K562 (cell line): ENCODE results near the gene CEP120. TPM values are rescaled to one million over a fixed set of nuclear protein-coding genes. Genes with fewer than 3 reads are reported as not detected.
A peak's percentile ranks its signal among the peaks of the same experiment; 100 is the strongest.

Experiments used
- ATAC-seq: fragments of 200-7000 bp; cut with Tn5 transposase; 3 replicates; pipeline ENCODE4 v1.9.1; 2020; ENCODE audit warnings: moderate library complexity
- BruUV-seq: library from RNA; stranded (reverse); fragments of 400-500 nt; replicated peaks from 2 replicates; lab custom pipeline; 2021; lab: Mats Ljungman, UMichigan
- CTCF ChIA-PET: fragments of 300-600 bp; formaldehyde crosslinking; extraction: SDS; loops from one replicate; lab custom pipeline; 2021; ENCODE audit warnings: low intra/inter-chr PET ratio; lab: Yijun Ruan, JAX
- POLR2A ChIA-PET: fragments of 300-600, 350-650 bp; sonication (Branson Sonifier 250); formaldehyde crosslinking; extraction: SDS; loops from one replicate; lab custom pipeline; 2021; ENCODE audit warnings: antibody characterized with exemption, inconsistent platforms; lab: Yijun Ruan, JAX
- DNase-seq, 4 experiments: peaks; one replicate each; pipeline versions ENCODE4 v3.0.0 to v3.0.0-alpha.2; 2011 to 2018; ENCODE audit warnings: low spot score in 3 of 4, mixed read lengths in 3 of 4; ENCODE audit errors: extremely low read depth in 1 of 4
- FAIRE-seq: peaks from 2 replicates; lab custom pipeline; 2011; peaks lifted over from hg19 to GRCh38; lab: Jason Lieb, UNC
- H2AFZ ChIP-seq: 2 replicates; pipeline ENCODE4 v1.6.0; 2011; ENCODE audit warnings: low read depth, low read length, control low read depth, inconsistent platforms
- H3K27ac ChIP-seq: fragments of 200-600 bp; 3 replicates; pipeline ENCODE4 v1.8.0; 2011; ENCODE audit warnings: low read depth, mild to moderate bottlenecking, control low read depth, inconsistent platforms, low read length, moderate library complexity, mixed read lengths; ENCODE audit errors: extremely low read depth
- H3K27me3 ChIP-seq, 2 experiments: fragments of 300-600 bp in 1 of 2; 2 replicates in 1 of 2; 3 replicates in 1 of 2; pipeline versions ENCODE4 v1.6.0 to v1.8.0; 2011; ENCODE audit warnings: inconsistent platforms in 2 of 2, low read length in 2 of 2, mild to moderate bottlenecking in 1 of 2, mixed read lengths in 1 of 2, moderate library complexity in 1 of 2; ENCODE audit not compliant: control insufficient read depth in 2 of 2, insufficient read depth in 2 of 2
- H3K36me3 ChIP-seq: fragments of 300-600 bp; 3 replicates; pipeline ENCODE4 v1.8.0; 2011; ENCODE audit warnings: mild to moderate bottlenecking, low read length, inconsistent platforms; ENCODE audit not compliant: control insufficient read depth, insufficient read depth
- H3K4me1 ChIP-seq, 2 experiments: fragments of 200-600 bp in 1 of 2; replicated peaks in 1 of 2; 2 replicates in 1 of 2; 3 replicates in 1 of 2; pipeline versions ENCODE4 v1.5.1 to v1.8.0; 2011; ENCODE audit warnings: inconsistent platforms in 2 of 2, low read length in 2 of 2, mild to moderate bottlenecking in 1 of 2, mixed read lengths in 1 of 2, moderate library complexity in 1 of 2; ENCODE audit not compliant: control insufficient read depth in 2 of 2, insufficient read depth in 2 of 2
- H3K4me2 ChIP-seq: 2 replicates; pipeline ENCODE4 v1.6.1; 2011; ENCODE audit warnings: low read length, control low read depth, inconsistent platforms, mixed read lengths; ENCODE audit not compliant: insufficient read depth
- H3K4me3 ChIP-seq: fragments of 200-600 bp; sonication (generic), shearing (Covaris generic); 2 replicates; pipeline ENCODE4 v1.5.1; 2016; ENCODE audit warnings: control low read depth, inconsistent platforms
- H3K79me2 ChIP-seq: fragments of 200-600 bp; 3 replicates; pipeline ENCODE4 v1.8.0; 2011; ENCODE audit warnings: low read length, inconsistent platforms; ENCODE audit not compliant: control insufficient read depth, insufficient read depth
- H3K9ac ChIP-seq, 2 experiments: 2 replicates each; pipeline versions ENCODE4 v1.6.0 to v1.6.1; 2011; ENCODE audit warnings: low read depth in 2 of 2, low read length in 2 of 2, control low read depth in 1 of 2, inconsistent platforms in 1 of 2, mild to moderate bottlenecking in 1 of 2, mixed read lengths in 1 of 2; ENCODE audit not compliant: insufficient read depth in 1 of 2
- H3K9me1 ChIP-seq: one replicate; pipeline ENCODE4 v1.6.0; 2011; ENCODE audit warnings: inconsistent platforms, mild to moderate bottlenecking, low read length, moderate library complexity; ENCODE audit not compliant: control insufficient read depth, insufficient read depth
- H3K9me3 ChIP-seq: replicated peaks from 2 replicates; pipeline ENCODE4 v1.5.1; 2011; ENCODE audit warnings: low read depth, low read length, inconsistent platforms; ENCODE audit not compliant: control insufficient read depth, insufficient read depth
- H4K20me1 ChIP-seq: replicated peaks from 2 replicates; pipeline ENCODE4 v1.6.1; 2011; ENCODE audit warnings: low read length, inconsistent platforms, mixed read lengths; ENCODE audit not compliant: control insufficient read depth, insufficient read depth
- ADNP ChIP-seq: fragments of 200-800 bp; sonication (Bioruptor generic); IDR thresholded peaks from 2 replicates; pipeline ENCODE4 v1.6.1; 2016; ENCODE audit warnings: missing genetic modification characterization, missing compliant biosample characterization
- HBP1 ChIP-seq: fragments of 450-650 bp; formaldehyde crosslinking; IDR thresholded peaks from 2 replicates; pipeline ENCODE4 v1.4.0; 2022; ENCODE audit warnings: missing genetic modification characterization
- KDM5B ChIP-seq: fragments of 200-600 bp; sonication (generic); IDR thresholded peaks from 2 replicates; pipeline ENCODE4 v1.6.1; 2012; ENCODE audit warnings: low read depth, mild to moderate bottlenecking, moderate library complexity, low read length, control low read depth, inconsistent platforms; ENCODE audit not compliant: insufficient replicate concordance
- MECOM ChIP-seq: fragments of 250-450 bp; sonication (Bioruptor Pico); IDR thresholded peaks from 2 replicates; pipeline ENCODE4 v1.8.0; 2022; ENCODE audit warnings: inconsistent platforms
- MITF ChIP-seq: IDR thresholded peaks from 2 replicates; pipeline ENCODE4 v1.6.1; 2014; ENCODE audit warnings: antibody characterized with exemption
- SMAD1 ChIP-seq: fragments of 150-350 bp; IDR thresholded peaks from 2 replicates; pipeline ENCODE4 v1.6.1; 2014; ENCODE audit warnings: low read length, low read depth; ENCODE audit not compliant: partially characterized antibody
- ZBTB1 ChIP-seq: sonication (generic); formaldehyde crosslinking; IDR thresholded peaks from 2 replicates; pipeline ENCODE4 v1.8.1; 2023; ENCODE audit warnings: missing genetic modification reagents, low read depth, mild to moderate bottlenecking, borderline replicate concordance
- ZBTB17 ChIP-seq: fragments of 450-650 bp; formaldehyde crosslinking; IDR thresholded peaks from 2 replicates; pipeline ENCODE4 v1.4.0; 2020; ENCODE audit warnings: mild to moderate bottlenecking
- ZNF184 ChIP-seq: sonication (generic); formaldehyde crosslinking; IDR thresholded peaks from 2 replicates; pipeline ENCODE4 v1.5.0; 2020; ENCODE audit warnings: missing genetic modification reagents
- ZNF354B ChIP-seq: fragments of 250-450 bp; sonication (Bioruptor Pico); IDR thresholded peaks from 2 replicates; pipeline ENCODE4 v1.4.0; 2020
- WGBS: fragments of 100-300 bp; shearing (Covaris generic); methylation state at CpG from one replicate; pipeline ENCODE4 v1.1.6; 2016; ENCODE audit warnings: low coverage, mixed read lengths; ENCODE audit not compliant: insufficient coverage; ENCODE audit errors: missing lambda C conversion rate; 5-methylcytosine and 5-hydroxymethylcytosine counted together
- in situ Hi-C: fragments of 300-500 bp; cut with MboI; formaldehyde crosslinking; loops from 4 replicates; pipeline ENCODE4 v1.15.0; 2018; ENCODE audit warnings: inconsistent platforms, mixed read lengths
- intact Hi-C: fragments of 100-400 bp; cut with micrococcal nuclease; formaldehyde crosslinking; loops from 2 replicates; pipeline ENCODE4 v1.14.2; 2022
- polyA plus RNA-seq, 8 experiments: library from polyadenylated mRNA; depleted of rRNA in 4 of 8; stranded (reverse) in 5 of 8; unstranded in 3 of 8; fragments of >200 nt; fragmentation: Nextera tagmentation in 2 of 8; fragmentation: Illumina TruSeq in 1 of 8; extraction: Ambion mirVana in 2 of 8; extraction: Trizol in 1 of 8; gene quantifications; 2 replicates each; pipeline versions ENCODE4 v1.2.1 to v1.2.3, GENCODE V29; 2011 to 2014; ENCODE audit warnings: inconsistent platforms in 1 of 8, missing spikeins in 1 of 8
- total RNA-seq, 7 experiments: library from RNA; depleted of rRNA in 6 of 7; stranded (reverse); fragments of >200 nt in 6 of 7; fragmentation: Illumina TruSeq in 2 of 7; extraction: Trizol in 2 of 7; gene quantifications; 2 replicates each; pipeline versions ENCODE4 v1.2.1 to v1.2.3, GENCODE V29; 2011 to 2021; ENCODE audit warnings: low replicate concordance in 1 of 7

CEP120 gene
- total and polyA plus RNA-seq, 9 of the 15 experiments (the other 6 are each of a cell fraction or from before 2014, with no cell fraction given), result 3.3 to 24.9 (median 14.4) TPM

GRCh38 chr5:123425431-123425830 is 2.2 kb upstream of the CEP120 start:
- Histone ChIP-seq H3K79me2 (peaks cover 24% of the 10 kb centered on the region), H3K9ac (no peak overlapping the region), H3K27ac (no peak overlapping the region), H3K9me1 (no peaks in the 10 kb centered on the region), H4K20me1 (no peaks in the 10 kb centered on the region), H3K36me3 (no peaks in the 10 kb centered on the region), H3K9me3 (no peaks in the 10 kb centered on the region), H3K4me1 (peaks cover 4 to 6% of the 10 kb centered on the region in 2 experiments; a peak in 3 of 5 replicates), H2AFZ (peak overlapping the region; percentile 41; the same call in 1 of the 2 replicates), H3K4me2 (no peak overlapping the region), H3K4me3 (no peak overlapping the region), H3K27me3 (no peaks in the 10 kb centered on the region)
- no peak for ATAC-seq
- BruUV-seq, result no TSS peak
- no peak for FAIRE-seq
- in situ Hi-C loops, result no loop called here
- no peak for TF ChIP-seq ZBTB17 (CRISPR knock-in tag)
- intact Hi-C loops, result loop anchor here (10.0 kb wide), 1 partner anchor 189 kb away; no protein-coding TSS in a partner anchor
- ChIA-PET POLR2A (no interaction called here), CTCF (no interaction called here)
- 45% methylated on average over 4 of the region's 4 CpGs for WGBS
- no peak for DNase-seq

- H2AFZ ChIP-seq, result peak overlapping the region; percentile 96
- H4K20me1 ChIP-seq, result no peaks in the 10 kb centered on the region
- peak overlapping the region; percentile 89 for H3K4me3 ChIP-seq
- peaks cover 10% of the 10 kb centered on the region; the same call in 2 of the 3 replicates for H3K36me3 ChIP-seq
- FAIRE-seq (peak; percentile 42), ATAC-seq (peak; percentile 51), DNase-seq (peak in 2 of 4 experiments; percentile 24 to 46)
- ChIA-PET CTCF (interaction anchor here (0.8 kb wide), 1 partner anchor 189 kb away, joined by 3 read pairs; no protein-coding TSS in a partner anchor), POLR2A (interaction anchor here (0.7 to 1.9 kb wide), 11 partner anchors 11 to 322 kb away, joined by 3 to 7 read pairs (median 4); partner anchors contain the start of gene CSNK1G3)
- H3K27me3 ChIP-seq, result no peaks in the 10 kb centered on the region
- no peaks in the 10 kb centered on the region for H3K9me1 ChIP-seq
- in situ Hi-C loops, result no loop called here
- no peaks in the 10 kb centered on the region for H3K9me3 ChIP-seq
- WGBS, result 2% methylated on average over 22 of the region's 45 CpGs
- intact Hi-C loops, result loop anchor here (2.0 to 10.0 kb wide), 4 partner anchors 38 to 192 kb away; partner anchors contain the start of gene CSNK1G3
- H3K4me1 ChIP-seq, result peaks cover 4 to 6% of the 10 kb centered on the region in 2 experiments; a peak in 3 of 5 replicates
- H3K27ac ChIP-seq, result peak overlapping the region; percentile 75
- no TSS peak for BruUV-seq
- H3K4me2 ChIP-seq, result peak overlapping the region; percentile 94
- H3K79me2 ChIP-seq, result peaks cover 29% of the 10 kb centered on the region
- peak overlapping the region; percentile 80 to 96 for H3K9ac ChIP-seq
- TF ChIP-seq MITF, result 0 out of 2 replicates have a peak, but pooled peaks have one; percentile 27
- TF ChIP-seq SMAD1, result no peak
- TF ChIP-seq MECOM, result no peak
- TF ChIP-seq HBP1 (CRISPR knock-in tag), result no peak
- TF ChIP-seq KDM5B, result no peak
- TF ChIP-seq ZBTB1, result no peak
- no peak for TF ChIP-seq ZNF184
- TF ChIP-seq ADNP (tag), result no peak
- no peak for TF ChIP-seq ZNF354B
Measured at GRCh38 chr5:123422433-123423277, 548 bp downstream of the CEP120 start.
